ENCODE data around the gene CD200R1L. TPM values are rescaled to one million over a fixed set of nuclear protein-coding genes. Genes with fewer than 3 reads are reported as not detected.

Gene CD200R1L
- total RNA-seq = not detected in 2 replicates

GRCh38 chr3:112846764-112847163 lies at the start of gene CD200R1L:
Gene CD200R1L (minus strand): TSS chr3:112846864. CDS start chr3:112829367, 17,497 bp downstream.

Other genes with a start within 250 kb of the CD200R1L start
- 829 and 895 TPM in 2 replicates for gene CCDC80, start 205.7 kb downstream of the CD200R1L start, total RNA-seq
- gene CD200R1, start 128.2 kb upstream of the CD200R1L start, total RNA-seq = not detected in 2 replicates
- gene GTPBP8, start 144.1 kb upstream of the CD200R1L start, total RNA-seq = 13.7 and 32.0 TPM in 2 replicates

Measured in cardiac ventricle fibroblast (primary cell).